HepG2 (cell line): Measurements from ENCODE around the gene MXRA8. TPM values are rescaled to one million over a fixed set of nuclear protein-coding genes. Genes with fewer than 3 reads are reported as not detected.

Experiments
- HCFC1 ChIP-seq: fragments of 150-350 bp; IDR thresholded peaks from 2 replicates; pipeline ENCODE4 v1.6.1; 2014; ENCODE audit warnings: low read depth, low read length
- JDP2 ChIP-seq: sonication (generic); formaldehyde crosslinking; IDR thresholded peaks from 2 replicates; pipeline ENCODE4 v1.8.1; 2022; ENCODE audit warnings: missing genetic modification reagents, borderline replicate concordance
- KLF16 ChIP-seq, 2 experiments: sonication (generic) in 1 of 2; formaldehyde crosslinking in 1 of 2; IDR thresholded peaks; 2 replicates each; pipeline versions ENCODE4 v1.6.1 to v1.8.0; 2016 to 2023; ENCODE audit warnings: missing genetic modification reagents in 2 of 2, missing compliant biosample characterization in 1 of 2
- MEIS2 ChIP-seq: sonication (generic); formaldehyde crosslinking; IDR thresholded peaks from 2 replicates; pipeline ENCODE4 v1.9.0; 2021; ENCODE audit warnings: mild to moderate bottlenecking, missing genetic modification reagents
- NKX3-1 ChIP-seq: sonication (generic); formaldehyde crosslinking; IDR thresholded peaks from 2 replicates; pipeline ENCODE4 v1.5.0; 2020; ENCODE audit warnings: missing genetic modification reagents
- POGZ ChIP-seq: sonication (generic); formaldehyde crosslinking; IDR thresholded peaks from 2 replicates; pipeline ENCODE4 v1.4.0; 2020; ENCODE audit warnings: mild to moderate bottlenecking, missing genetic modification reagents
- RARA ChIP-seq: IDR thresholded peaks from 2 replicates; pipeline ENCODE4 v1.6.1; 2016; ENCODE audit warnings: missing genetic modification reagents, missing compliant biosample characterization
- RFXAP ChIP-seq: sonication (generic); formaldehyde crosslinking; IDR thresholded peaks from 2 replicates; pipeline ENCODE4 v1.4.0; 2020; ENCODE audit warnings: missing genetic modification reagents, borderline replicate concordance
- THAP11 ChIP-seq: IDR thresholded peaks from 2 replicates; pipeline ENCODE4 v1.6.1; 2016; ENCODE audit warnings: missing biosample characterization, missing genetic modification reagents
- ZFP1 ChIP-seq: IDR thresholded peaks from 2 replicates; pipeline ENCODE4 v1.6.1; 2016
- ZFP36L2 ChIP-seq: sonication (generic); formaldehyde crosslinking; IDR thresholded peaks from 2 replicates; pipeline ENCODE4 v1.4.0; 2020; ENCODE audit warnings: missing genetic modification reagents
- ZFYVE20 ChIP-seq: sonication (generic); formaldehyde crosslinking; IDR thresholded peaks from 2 replicates; pipeline ENCODE4 v1.8.0; 2023; ENCODE audit warnings: low read depth, mild to moderate bottlenecking, moderate library complexity, missing genetic modification reagents, borderline replicate concordance
- ZNF446 ChIP-seq: sonication (generic); formaldehyde crosslinking; IDR thresholded peaks from 2 replicates; pipeline ENCODE4 v1.5.0; 2020; ENCODE audit warnings: mild to moderate bottlenecking, missing genetic modification reagents
- polyA plus RNA-seq, 8 experiments: library from polyadenylated mRNA; depleted of rRNA in 3 of 8; stranded (reverse) in 7 of 8; unstranded in 1 of 8; fragments of >200 nt; fragmentation: Illumina TruSeq in 4 of 8; extraction: Trizol in 4 of 8; gene quantifications; 2 replicates each; pipeline versions ENCODE4 v1.2.1 to v1.2.3, GENCODE V29; 2011 to 2016; ENCODE audit warnings: low read depth in 4 of 8, missing spikeins in 1 of 8, mixed read lengths in 1 of 8; ENCODE audit not compliant: insufficient read depth in 1 of 8
- total RNA-seq, 5 experiments: library from RNA; depleted of rRNA; stranded (reverse); fragments of >200 nt; fragmentation: Illumina TruSeq; extraction: Trizol; gene quantifications; 2 replicates each; pipeline ENCODE4 v1.2.3, GENCODE V29; 2016; ENCODE audit warnings: low read depth in 1 of 5
- TF ChIP-seq, protein P1 (sequence below), 2 experiments: sonication (generic) in 1 of 2; formaldehyde crosslinking in 1 of 2; IDR thresholded peaks; 2 replicates each; pipeline versions ENCODE4 v1.4.0 to v1.6.1; 2016 to 2020; ENCODE audit warnings: borderline replicate concordance in 1 of 2, low read depth in 1 of 2, mild to moderate bottlenecking in 1 of 2, missing genetic modification reagents in 1 of 2
- TF ChIP-seq, protein P2 (sequence below): sonication (generic); formaldehyde crosslinking; IDR thresholded peaks from 2 replicates; pipeline ENCODE4 v1.5.0; 2020; ENCODE audit warnings: missing genetic modification reagents
- TF ChIP-seq, protein P3 (sequence below): sonication (generic); formaldehyde crosslinking; IDR thresholded peaks from 2 replicates; pipeline ENCODE4 v1.4.0; 2020; ENCODE audit warnings: missing genetic modification reagents, mild to moderate bottlenecking, borderline replicate concordance
- TF ChIP-seq, protein P4 (sequence below): sonication (generic); formaldehyde crosslinking; IDR thresholded peaks from 2 replicates; pipeline ENCODE4 v1.4.0; 2020; ENCODE audit warnings: mild to moderate bottlenecking, missing genetic modification reagents
- TF ChIP-seq, protein P5 (sequence below): sonication (generic); formaldehyde crosslinking; conservative IDR thresholded peaks from 2 replicates; pipeline ENCODE4 v1.4.0; 2020; ENCODE audit warnings: missing genetic modification reagents

The MXRA8 gene
- total and polyA plus RNA-seq, 2 of the 13 experiments (the other 11 are each of a cell fraction or from before 2014, with no cell fraction given) = 19.8 to 44.8 TPM

DNA sequence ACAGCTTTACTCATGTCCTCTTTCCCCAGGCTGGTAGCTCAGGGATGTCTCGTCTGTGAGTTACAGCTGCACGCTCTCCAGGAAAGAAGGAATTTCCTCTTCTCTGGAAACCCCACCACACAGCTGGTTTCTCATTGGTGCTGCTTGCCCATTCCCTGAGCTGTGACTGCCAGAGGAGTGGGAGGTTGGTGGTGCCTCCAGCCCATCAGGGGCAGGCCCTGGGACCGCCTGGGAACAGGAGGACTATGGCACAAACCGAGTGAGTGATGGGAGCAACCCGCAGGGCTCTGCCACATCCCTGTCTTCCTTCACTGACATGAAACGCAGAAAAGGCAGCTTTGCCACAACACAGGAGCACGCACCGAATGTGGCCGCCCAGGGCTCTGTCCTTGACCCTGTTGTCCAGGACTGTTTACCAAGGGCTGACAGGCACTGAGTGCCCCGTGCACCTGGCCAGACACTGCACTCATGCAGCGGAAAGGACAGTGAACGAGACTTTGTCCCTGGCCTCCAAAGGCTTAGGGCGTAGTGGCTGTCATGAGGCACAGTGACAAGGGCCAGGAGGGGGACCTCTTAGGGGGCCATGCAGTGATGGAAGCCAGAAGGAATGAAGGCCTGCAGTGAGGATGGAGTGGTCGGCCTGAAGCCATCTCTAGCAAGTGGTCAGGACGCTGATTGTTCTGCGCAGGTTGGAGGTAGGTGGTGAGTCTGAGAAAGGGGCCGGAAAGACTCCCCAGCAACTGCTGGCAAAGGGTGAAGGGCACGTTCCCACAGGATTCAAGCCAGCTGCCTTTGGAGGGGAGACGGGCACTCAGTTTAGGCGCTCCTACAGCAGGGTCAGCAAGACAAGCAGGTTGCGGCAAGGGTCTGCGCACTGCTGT, 42.5 kb upstream of the MXRA8 start (continued):
- TF ChIP-seq, protein P1, sequence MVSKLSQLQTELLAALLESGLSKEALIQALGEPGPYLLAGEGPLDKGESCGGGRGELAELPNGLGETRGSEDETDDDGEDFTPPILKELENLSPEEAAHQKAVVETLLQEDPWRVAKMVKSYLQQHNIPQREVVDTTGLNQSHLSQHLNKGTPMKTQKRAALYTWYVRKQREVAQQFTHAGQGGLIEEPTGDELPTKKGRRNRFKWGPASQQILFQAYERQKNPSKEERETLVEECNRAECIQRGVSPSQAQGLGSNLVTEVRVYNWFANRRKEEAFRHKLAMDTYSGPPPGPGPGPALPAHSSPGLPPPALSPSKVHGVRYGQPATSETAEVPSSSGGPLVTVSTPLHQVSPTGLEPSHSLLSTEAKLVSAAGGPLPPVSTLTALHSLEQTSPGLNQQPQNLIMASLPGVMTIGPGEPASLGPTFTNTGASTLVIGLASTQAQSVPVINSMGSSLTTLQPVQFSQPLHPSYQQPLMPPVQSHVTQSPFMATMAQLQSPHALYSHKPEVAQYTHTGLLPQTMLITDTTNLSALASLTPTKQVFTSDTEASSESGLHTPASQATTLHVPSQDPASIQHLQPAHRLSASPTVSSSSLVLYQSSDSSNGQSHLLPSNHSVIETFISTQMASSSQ (IDR thresholded peaks at IDR 0.05; ENCODE audit: low read depth) = peak; percentile 59; the same call in 1 of the 2 replicates
- TF ChIP-seq, protein P1 (CRISPR knock-in tag; IDR thresholded peaks at IDR 0.05; ENCODE audit: borderline replicate concordance) = peak; percentile 88
- TF ChIP-seq, protein P2, sequence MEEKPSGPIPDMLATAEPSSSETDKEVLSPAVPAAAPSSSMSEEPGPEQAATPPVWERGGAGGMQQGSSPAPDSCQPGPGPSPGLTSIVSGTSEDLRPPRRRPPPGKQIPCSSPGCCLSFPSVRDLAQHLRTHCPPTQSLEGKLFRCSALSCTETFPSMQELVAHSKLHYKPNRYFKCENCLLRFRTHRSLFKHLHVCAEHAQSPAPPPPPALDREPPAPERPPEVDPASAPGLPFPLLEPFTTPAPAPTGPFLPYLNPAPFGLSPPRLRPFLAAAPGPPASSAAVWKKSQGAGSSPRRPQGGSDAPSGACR (CRISPR knock-in tag) = peak; percentile 92
- peak; percentile 71 for TF ChIP-seq POGZ (CRISPR knock-in tag)
- TF ChIP-seq JDP2 (CRISPR knock-in tag) = peak; percentile 72; the same call in 1 of the 2 replicates
- peak; percentile 100 for TF ChIP-seq RARA (CRISPR knock-in tag)
- peak; percentile 87 for TF ChIP-seq THAP11
- TF ChIP-seq, protein P3, sequence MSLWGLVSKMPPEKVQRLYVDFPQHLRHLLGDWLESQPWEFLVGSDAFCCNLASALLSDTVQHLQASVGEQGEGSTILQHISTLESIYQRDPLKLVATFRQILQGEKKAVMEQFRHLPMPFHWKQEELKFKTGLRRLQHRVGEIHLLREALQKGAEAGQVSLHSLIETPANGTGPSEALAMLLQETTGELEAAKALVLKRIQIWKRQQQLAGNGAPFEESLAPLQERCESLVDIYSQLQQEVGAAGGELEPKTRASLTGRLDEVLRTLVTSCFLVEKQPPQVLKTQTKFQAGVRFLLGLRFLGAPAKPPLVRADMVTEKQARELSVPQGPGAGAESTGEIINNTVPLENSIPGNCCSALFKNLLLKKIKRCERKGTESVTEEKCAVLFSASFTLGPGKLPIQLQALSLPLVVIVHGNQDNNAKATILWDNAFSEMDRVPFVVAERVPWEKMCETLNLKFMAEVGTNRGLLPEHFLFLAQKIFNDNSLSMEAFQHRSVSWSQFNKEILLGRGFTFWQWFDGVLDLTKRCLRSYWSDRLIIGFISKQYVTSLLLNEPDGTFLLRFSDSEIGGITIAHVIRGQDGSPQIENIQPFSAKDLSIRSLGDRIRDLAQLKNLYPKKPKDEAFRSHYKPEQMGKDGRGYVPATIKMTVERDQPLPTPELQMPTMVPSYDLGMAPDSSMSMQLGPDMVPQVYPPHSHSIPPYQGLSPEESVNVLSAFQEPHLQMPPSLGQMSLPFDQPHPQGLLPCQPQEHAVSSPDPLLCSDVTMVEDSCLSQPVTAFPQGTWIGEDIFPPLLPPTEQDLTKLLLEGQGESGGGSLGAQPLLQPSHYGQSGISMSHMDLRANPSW = peak; percentile 40; the same call in 1 of the 2 replicates
- no peak for TF ChIP-seq HCFC1
- TF ChIP-seq ZFP36L2 (CRISPR knock-in tag) = no peak
- TF ChIP-seq ZFP1 (CRISPR knock-in tag) = peak; percentile 81; the same call in 1 of the 2 replicates
- TF ChIP-seq NKX3-1 (CRISPR knock-in tag) = peak; percentile 80; the same call in 1 of the 2 replicates
- TF ChIP-seq RFXAP = peak; percentile 87; the same call in 1 of the 2 replicates
- TF ChIP-seq, protein P4, sequence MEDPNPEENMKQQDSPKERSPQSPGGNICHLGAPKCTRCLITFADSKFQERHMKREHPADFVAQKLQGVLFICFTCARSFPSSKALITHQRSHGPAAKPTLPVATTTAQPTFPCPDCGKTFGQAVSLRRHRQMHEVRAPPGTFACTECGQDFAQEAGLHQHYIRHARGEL (CRISPR knock-in tag) = no peak
- peak in 1 of 2 experiments; percentile 96; a peak in 2 of 4 replicates for TF ChIP-seq KLF16 (CRISPR knock-in tag; IDR thresholded peaks at IDR 0.05)
- TF ChIP-seq MEIS2 (CRISPR knock-in tag) = peak; percentile 100
- TF ChIP-seq ZFYVE20 (CRISPR knock-in tag) = 0 out of 2 replicates have a peak, but pooled peaks have one; percentile 41
- TF ChIP-seq, protein P5, sequence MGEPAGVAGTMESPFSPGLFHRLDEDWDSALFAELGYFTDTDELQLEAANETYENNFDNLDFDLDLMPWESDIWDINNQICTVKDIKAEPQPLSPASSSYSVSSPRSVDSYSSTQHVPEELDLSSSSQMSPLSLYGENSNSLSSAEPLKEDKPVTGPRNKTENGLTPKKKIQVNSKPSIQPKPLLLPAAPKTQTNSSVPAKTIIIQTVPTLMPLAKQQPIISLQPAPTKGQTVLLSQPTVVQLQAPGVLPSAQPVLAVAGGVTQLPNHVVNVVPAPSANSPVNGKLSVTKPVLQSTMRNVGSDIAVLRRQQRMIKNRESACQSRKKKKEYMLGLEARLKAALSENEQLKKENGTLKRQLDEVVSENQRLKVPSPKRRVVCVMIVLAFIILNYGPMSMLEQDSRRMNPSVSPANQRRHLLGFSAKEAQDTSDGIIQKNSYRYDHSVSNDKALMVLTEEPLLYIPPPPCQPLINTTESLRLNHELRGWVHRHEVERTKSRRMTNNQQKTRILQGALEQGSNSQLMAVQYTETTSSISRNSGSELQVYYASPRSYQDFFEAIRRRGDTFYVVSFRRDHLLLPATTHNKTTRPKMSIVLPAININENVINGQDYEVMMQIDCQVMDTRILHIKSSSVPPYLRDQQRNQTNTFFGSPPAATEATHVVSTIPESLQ (CRISPR knock-in tag) = peak; percentile 74; the same call in 1 of the 2 replicates
- no peak for TF ChIP-seq ZNF446 (CRISPR knock-in tag)
